HCT116 (cell line): ENCODE measurements around the gene NAPB. TPM values are rescaled to one million over a fixed set of nuclear protein-coding genes. Genes with fewer than 3 reads are reported as not detected.
A peak's percentile ranks its signal among the peaks of the same experiment; 100 is the strongest.

ENCODE experiments used
- ATAC-seq: fragments of 200-7000 bp; cut with Tn5 transposase; 2 replicates; pipeline ENCODE4 v1.9.1; 2020; ENCODE audit warnings: mild to moderate bottlenecking, moderate library complexity
- BruUV-seq: library from RNA; stranded (reverse); fragments of 400-500 nt; replicated peaks from 2 replicates; lab custom pipeline; 2021; lab: Mats Ljungman, UMichigan
- CTCF ChIA-PET: fragments of 300-600 bp; sonication (Branson Sonifier 250); formaldehyde crosslinking; loops from one replicate; lab custom pipeline; 2021; ENCODE audit warnings: antibody characterized with exemption; lab: Charles Lee
- POLR2A ChIA-PET: fragments of 300-600, 350-600 bp; sonication (Branson Sonifier 250); formaldehyde crosslinking; loops from one replicate; lab custom pipeline; 2021; ENCODE audit warnings: antibody characterized with exemption; lab: Charles Lee
- RAD21 ChIA-PET, 2 experiments: fragments of 300-600 bp; sonication (Branson Sonifier 250); formaldehyde crosslinking; loops; one replicate each; lab custom pipeline; 2023; ENCODE audit warnings: low total read pairs in 2 of 2; ENCODE audit not compliant: uncharacterized antibody in 2 of 2, unreplicated experiment in 2 of 2, low non-redundant PET in 1 of 2; lab: Charles Lee
- DNase-seq: peaks from one replicate; pipeline ENCODE4 v3.0.0-alpha.2; 2010; ENCODE audit warnings: low read depth, low spot score
- H2AFZ ChIP-seq: fragments of 200-600 bp; shearing (Covaris generic), sonication (generic); 2 replicates; pipeline ENCODE4 v1.6.1; 2017; ENCODE audit warnings: low read depth, mixed run types, mixed read lengths, antibody characterized with exemption, low read length; ENCODE audit not compliant: poor library complexity, severe bottlenecking
- H3K27ac ChIP-seq: 2 replicates; pipeline ENCODE4 v1.5.1; 2012; ENCODE audit warnings: low read depth, low read length
- H3K27me3 ChIP-seq: fragments of 200-600 bp; sonication (generic); 2 replicates; pipeline ENCODE4 v1.6.1; 2016; ENCODE audit warnings: mixed run types, low read length, mixed read lengths; ENCODE audit not compliant: insufficient read depth
- H3K36me3 ChIP-seq, 2 experiments: fragments of 200-500 bp in 1 of 2; fragments of 200-600 bp in 1 of 2; sonication (Bioruptor generic) in 1 of 2; sonication (generic) in 1 of 2; 2 replicates each; pipeline versions ENCODE4 v1.5.1 to v1.6.1; 2014 to 2016; ENCODE audit warnings: low read length in 2 of 2, inconsistent platforms in 1 of 2, mixed read lengths in 1 of 2, mixed run types in 1 of 2; ENCODE audit not compliant: insufficient read depth in 2 of 2, control insufficient read depth in 1 of 2
- H3K4me1 ChIP-seq, 2 experiments: fragments of 200-600 bp in 1 of 2; sonication (generic) in 1 of 2; 2 replicates each; pipeline versions ENCODE4 v1.5.1 to v1.6.1; 2012 to 2017; ENCODE audit warnings: low read length in 2 of 2, inconsistent platforms in 1 of 2, mild to moderate bottlenecking in 1 of 2, mixed read lengths in 1 of 2, mixed run types in 1 of 2, moderate library complexity in 1 of 2; ENCODE audit not compliant: insufficient read depth in 2 of 2, control insufficient read depth in 1 of 2
- H3K4me2 ChIP-seq: fragments of 200-600 bp; sonication (generic); 2 replicates; pipeline ENCODE4 v1.6.1; 2017; ENCODE audit warnings: mixed run types, low read length, mixed read lengths
- H3K4me3 ChIP-seq, 2 experiments: fragments of 200-600 bp in 1 of 2; sonication (generic) in 1 of 2; replicated peaks in 1 of 2; 2 replicates each; pipeline ENCODE4 v1.5.1; 2011 to 2016; ENCODE audit warnings: low read length in 2 of 2, control low read depth in 1 of 2, low read depth in 1 of 2, mild to moderate bottlenecking in 1 of 2, mixed read lengths in 1 of 2, mixed run types in 1 of 2
- H3K79me2 ChIP-seq: fragments of 200-600 bp; sonication (generic); 2 replicates; pipeline ENCODE4 v1.6.1; 2017; ENCODE audit warnings: mild to moderate bottlenecking, mixed run types, low read length, moderate library complexity, mixed read lengths; ENCODE audit not compliant: insufficient read depth
- H3K9ac ChIP-seq: fragments of 200-600 bp; sonication (generic); 2 replicates; pipeline ENCODE4 v1.6.1; 2016; ENCODE audit warnings: low read length, mixed read lengths
- H3K9me2 ChIP-seq: fragments of 200-600 bp; sonication (generic), shearing (Covaris generic); 2 replicates; pipeline ENCODE4 v1.6.1; 2017; ENCODE audit warnings: mixed run types, mild to moderate bottlenecking, moderate library complexity; ENCODE audit not compliant: insufficient read depth
- H3K9me3 ChIP-seq, 2 experiments: fragments of 200-500 bp in 1 of 2; fragments of 200-600 bp in 1 of 2; sonication (Bioruptor generic) in 1 of 2; sonication (generic) in 1 of 2; 2 replicates each; pipeline ENCODE4 v1.6.1; 2014 to 2017; ENCODE audit warnings: low read length in 2 of 2, mixed read lengths in 2 of 2, inconsistent platforms in 1 of 2, low read depth in 1 of 2, mild to moderate bottlenecking in 1 of 2, mixed run types in 1 of 2, moderate library complexity in 1 of 2; ENCODE audit not compliant: control insufficient read depth in 1 of 2, insufficient read depth in 1 of 2
- H4K20me1 ChIP-seq: fragments of 200-600 bp; sonication (generic), shearing (Covaris generic); 2 replicates; pipeline ENCODE4 v1.6.1; 2017; ENCODE audit warnings: mixed run types, mild to moderate bottlenecking, moderate library complexity; ENCODE audit not compliant: insufficient read depth
- CEBPB ChIP-seq: IDR thresholded peaks from 2 replicates; pipeline ENCODE4 v1.6.1; 2012; ENCODE audit warnings: low read depth
- EZH2 ChIP-seq: fragments of 200-600 bp; sonication (generic); IDR thresholded peaks from 2 replicates; pipeline ENCODE4 v1.6.1; 2017; ENCODE audit warnings: antibody characterized with exemption, mixed run types
- EZH2phosphoT487 ChIP-seq: fragments of 200-600 bp; IDR thresholded peaks from 2 replicates; pipeline ENCODE4 v1.6.1; 2018; ENCODE audit warnings: antibody characterized with exemption, borderline replicate concordance
- FOSL1 ChIP-seq: IDR thresholded peaks from 2 replicates; pipeline ENCODE4 v1.6.1; 2012; ENCODE audit warnings: low read depth
- POLR2AphosphoS5 ChIP-seq: IDR thresholded peaks from 2 replicates; pipeline ENCODE4 v1.6.1; 2011; ENCODE audit warnings: mild to moderate bottlenecking, low read depth, low read length, moderate library complexity
- SRF ChIP-seq: IDR thresholded peaks from 2 replicates; pipeline ENCODE4 v1.6.1; 2012; ENCODE audit warnings: low read depth
- YY1 ChIP-seq: IDR thresholded peaks from 2 replicates; pipeline ENCODE4 v1.6.1; 2011; ENCODE audit warnings: low read length, low read depth, moderate library complexity, mild to moderate bottlenecking; ENCODE audit not compliant: insufficient replicate concordance; ENCODE audit errors: extremely low read depth
- ZFX ChIP-seq: fragments of 450-650 bp; IDR thresholded peaks from 2 replicates; pipeline ENCODE4 v1.6.1; 2017
- intact Hi-C: fragments of 100-400 bp; cut with micrococcal nuclease; formaldehyde crosslinking; loops from 2 replicates; pipeline ENCODE4 v1.10.0; 2022
- total RNA-seq: library from RNA; stranded (reverse); gene quantifications from one replicate; pipeline ENCODE4 v1.2.1, GENCODE V29; 2021; ENCODE audit not compliant: unreplicated experiment
- TF ChIP-seq, protein P1 (sequence below): IDR thresholded peaks from 2 replicates; pipeline ENCODE4 v1.6.1; 2012; ENCODE audit warnings: low read depth
- TF ChIP-seq, protein P2 (sequence below): IDR thresholded peaks from 2 replicates; pipeline ENCODE4 v1.6.1; 2012
- TF ChIP-seq, protein P3 (sequence below): IDR thresholded peaks from 2 replicates; pipeline ENCODE4 v1.6.1; 2011; ENCODE audit warnings: mild to moderate bottlenecking, low read length, moderate library complexity; ENCODE audit not compliant: insufficient replicate concordance; ENCODE audit errors: extremely low read depth

NAPB gene
- total RNA-seq, 1 experiment from 2014 or later = 7.9 TPM

DNA sequence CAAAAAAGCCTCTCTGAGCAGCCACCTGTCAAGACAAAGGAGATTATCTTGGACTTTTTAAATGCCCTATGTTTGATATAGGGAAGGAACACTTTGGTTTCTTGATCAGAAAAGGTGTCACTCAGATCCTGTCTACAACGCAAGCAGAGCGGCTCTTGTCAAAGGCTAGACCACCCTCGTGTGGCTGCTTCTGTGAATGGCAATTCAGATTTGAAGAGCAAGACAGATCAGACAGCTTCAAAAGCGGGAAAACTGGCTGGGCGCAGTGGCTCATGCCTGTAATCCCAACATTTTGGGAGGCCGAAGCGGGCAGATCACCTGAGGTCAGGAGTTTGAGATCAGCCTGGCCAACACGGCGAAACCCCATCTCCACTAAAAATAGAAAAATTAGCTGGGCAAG, 80.8 kb downstream of the NAPB start (continued):
- TF ChIP-seq, protein P1, sequence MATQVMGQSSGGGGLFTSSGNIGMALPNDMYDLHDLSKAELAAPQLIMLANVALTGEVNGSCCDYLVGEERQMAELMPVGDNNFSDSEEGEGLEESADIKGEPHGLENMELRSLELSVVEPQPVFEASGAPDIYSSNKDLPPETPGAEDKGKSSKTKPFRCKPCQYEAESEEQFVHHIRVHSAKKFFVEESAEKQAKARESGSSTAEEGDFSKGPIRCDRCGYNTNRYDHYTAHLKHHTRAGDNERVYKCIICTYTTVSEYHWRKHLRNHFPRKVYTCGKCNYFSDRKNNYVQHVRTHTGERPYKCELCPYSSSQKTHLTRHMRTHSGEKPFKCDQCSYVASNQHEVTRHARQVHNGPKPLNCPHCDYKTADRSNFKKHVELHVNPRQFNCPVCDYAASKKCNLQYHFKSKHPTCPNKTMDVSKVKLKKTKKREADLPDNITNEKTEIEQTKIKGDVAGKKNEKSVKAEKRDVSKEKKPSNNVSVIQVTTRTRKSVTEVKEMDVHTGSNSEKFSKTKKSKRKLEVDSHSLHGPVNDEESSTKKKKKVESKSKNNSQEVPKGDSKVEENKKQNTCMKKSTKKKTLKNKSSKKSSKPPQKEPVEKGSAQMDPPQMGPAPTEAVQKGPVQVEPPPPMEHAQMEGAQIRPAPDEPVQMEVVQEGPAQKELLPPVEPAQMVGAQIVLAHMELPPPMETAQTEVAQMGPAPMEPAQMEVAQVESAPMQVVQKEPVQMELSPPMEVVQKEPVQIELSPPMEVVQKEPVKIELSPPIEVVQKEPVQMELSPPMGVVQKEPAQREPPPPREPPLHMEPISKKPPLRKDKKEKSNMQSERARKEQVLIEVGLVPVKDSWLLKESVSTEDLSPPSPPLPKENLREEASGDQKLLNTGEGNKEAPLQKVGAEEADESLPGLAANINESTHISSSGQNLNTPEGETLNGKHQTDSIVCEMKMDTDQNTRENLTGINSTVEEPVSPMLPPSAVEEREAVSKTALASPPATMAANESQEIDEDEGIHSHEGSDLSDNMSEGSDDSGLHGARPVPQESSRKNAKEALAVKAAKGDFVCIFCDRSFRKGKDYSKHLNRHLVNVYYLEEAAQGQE = no peak
- TF ChIP-seq, protein P2, sequence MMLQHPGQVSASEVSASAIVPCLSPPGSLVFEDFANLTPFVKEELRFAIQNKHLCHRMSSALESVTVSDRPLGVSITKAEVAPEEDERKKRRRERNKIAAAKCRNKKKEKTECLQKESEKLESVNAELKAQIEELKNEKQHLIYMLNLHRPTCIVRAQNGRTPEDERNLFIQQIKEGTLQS = no peak

DNA sequence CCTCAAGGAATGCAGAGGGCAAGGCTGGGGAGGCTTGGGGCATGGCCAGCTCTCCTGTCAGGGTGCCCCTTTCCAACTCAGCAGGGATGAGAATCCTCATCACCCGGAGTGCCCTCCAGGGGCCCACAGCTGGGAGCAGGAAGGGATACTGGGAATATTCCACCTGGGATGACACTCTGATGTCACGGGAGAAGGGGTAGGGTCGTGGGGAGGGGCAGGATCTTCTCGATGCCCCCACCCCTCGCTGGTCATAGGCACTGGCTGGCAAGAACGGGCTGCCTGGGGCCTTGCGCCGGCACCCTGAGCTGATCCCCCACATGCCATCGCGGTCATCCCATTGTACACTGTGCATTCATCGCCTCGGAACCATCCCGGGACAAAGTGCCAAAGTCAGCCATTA, 81.3 kb downstream of the NAPB start:
- BruUV-seq = no TSS peak
- no peak for DNase-seq
- no peak overlapping the region for H2AFZ ChIP-seq
- intact Hi-C loops = loop anchor here (1.0 to 5.0 kb wide), 2 partner anchors 649 to 1003 kb away; no protein-coding TSS in a partner anchor
- no peaks in the 10 kb centered on the region for H3K9me3 ChIP-seq
- H3K4me2 ChIP-seq = no peak overlapping the region
- no peak overlapping the region for H3K9ac ChIP-seq
- H3K36me3 ChIP-seq = no peaks in the 10 kb centered on the region
- no peak overlapping the region for H3K4me3 ChIP-seq
- no peaks in the 10 kb centered on the region for H3K4me1 ChIP-seq
- ChIA-PET RAD21 (interaction anchor here (0.6 to 2.1 kb wide), 4 partner anchors 10 to 847 kb away, joined by 4 to 9 read pairs (median 5); no protein-coding TSS in a partner anchor), POLR2A (interaction anchor here (1.3 to 2.3 kb wide), 2 partner anchors 10 to 648 kb away, joined by 6 to 8 read pairs; no protein-coding TSS in a partner anchor), CTCF (interaction anchor here (0.7 to 3.9 kb wide), 9 partner anchors 10 to 1006 kb away, joined by 3 to 70 read pairs (median 4); partner anchors contain the start of gene NXT1)
- H3K27ac ChIP-seq = no peak overlapping the region
- H3K27me3 ChIP-seq = peaks cover 18% of the 10 kb centered on the region; the same call in 1 of the 2 replicates
- no peaks in the 10 kb centered on the region for H4K20me1 ChIP-seq
- no peaks in the 10 kb centered on the region for H3K79me2 ChIP-seq
- ATAC-seq = peak; percentile 35
- H3K9me2 ChIP-seq = no peaks in the 10 kb centered on the region
- TF ChIP-seq SRF (no peak), YY1 (no peak), POLR2AphosphoS5 (no peak), EZH2phosphoT487 (no peak), CEBPB (no peak), ZFX (no peak), FOSL1 (no peak), EZH2 (no peak)
- TF ChIP-seq, protein P2 = no peak
- TF ChIP-seq, protein P3, sequence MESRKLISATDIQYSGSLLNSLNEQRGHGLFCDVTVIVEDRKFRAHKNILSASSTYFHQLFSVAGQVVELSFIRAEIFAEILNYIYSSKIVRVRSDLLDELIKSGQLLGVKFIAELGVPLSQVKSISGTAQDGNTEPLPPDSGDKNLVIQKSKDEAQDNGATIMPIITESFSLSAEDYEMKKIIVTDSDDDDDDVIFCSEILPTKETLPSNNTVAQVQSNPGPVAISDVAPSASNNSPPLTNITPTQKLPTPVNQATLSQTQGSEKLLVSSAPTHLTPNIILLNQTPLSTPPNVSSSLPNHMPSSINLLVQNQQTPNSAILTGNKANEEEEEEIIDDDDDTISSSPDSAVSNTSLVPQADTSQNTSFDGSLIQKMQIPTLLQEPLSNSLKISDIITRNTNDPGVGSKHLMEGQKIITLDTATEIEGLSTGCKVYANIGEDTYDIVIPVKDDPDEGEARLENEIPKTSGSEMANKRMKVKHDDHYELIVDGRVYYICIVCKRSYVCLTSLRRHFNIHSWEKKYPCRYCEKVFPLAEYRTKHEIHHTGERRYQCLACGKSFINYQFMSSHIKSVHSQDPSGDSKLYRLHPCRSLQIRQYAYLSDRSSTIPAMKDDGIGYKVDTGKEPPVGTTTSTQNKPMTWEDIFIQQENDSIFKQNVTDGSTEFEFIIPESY = no peak
- TF ChIP-seq, protein P1 = no peak
